Measurements from ENCODE around the gene TACR1.
"Not testable (repeated sequence)": the region's sequence is repeated elsewhere in the genome, so short reads cannot be mapped to it uniquely, and the experiment has no call there.

Gene TACR1

GRCh38 chr2:75192496-75192895 lies 6.8 kb downstream of the TACR1 start:
- DNase-seq, result no peak

DNA sequence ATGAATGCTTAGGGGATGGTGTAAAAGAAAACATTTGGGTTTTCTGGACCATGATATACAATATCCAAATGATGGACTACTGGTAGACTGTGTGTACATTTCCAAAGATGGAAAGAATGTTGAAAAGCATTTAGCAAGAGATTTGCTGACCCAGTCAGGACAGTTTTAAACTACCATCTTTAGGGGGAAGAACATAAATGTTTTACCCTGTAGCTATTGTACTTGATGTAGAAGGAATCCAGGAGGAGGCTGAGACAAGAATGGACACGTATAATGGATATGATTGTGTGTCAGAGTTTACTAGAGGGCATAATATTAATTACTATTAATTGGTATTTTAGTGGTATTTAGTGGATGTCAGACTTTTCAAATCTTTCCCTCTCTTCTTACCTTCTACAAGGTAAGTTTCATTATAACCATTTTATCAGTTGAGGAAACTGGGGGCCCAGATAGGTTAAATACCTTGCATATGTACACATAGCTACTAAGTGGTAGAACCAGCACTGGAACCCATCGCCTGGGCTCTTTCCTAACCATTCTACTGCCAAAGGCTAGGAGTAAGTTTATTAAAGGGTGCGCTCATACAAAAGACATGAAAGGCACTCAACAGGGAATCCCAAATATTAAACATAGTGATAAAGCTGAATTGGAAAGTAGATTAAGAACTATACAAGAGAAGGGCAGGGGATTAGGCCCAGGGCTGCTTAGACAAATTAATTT lies 8.9 kb downstream of the TACR1 start:
- DNase-seq, result no peak

DNA sequence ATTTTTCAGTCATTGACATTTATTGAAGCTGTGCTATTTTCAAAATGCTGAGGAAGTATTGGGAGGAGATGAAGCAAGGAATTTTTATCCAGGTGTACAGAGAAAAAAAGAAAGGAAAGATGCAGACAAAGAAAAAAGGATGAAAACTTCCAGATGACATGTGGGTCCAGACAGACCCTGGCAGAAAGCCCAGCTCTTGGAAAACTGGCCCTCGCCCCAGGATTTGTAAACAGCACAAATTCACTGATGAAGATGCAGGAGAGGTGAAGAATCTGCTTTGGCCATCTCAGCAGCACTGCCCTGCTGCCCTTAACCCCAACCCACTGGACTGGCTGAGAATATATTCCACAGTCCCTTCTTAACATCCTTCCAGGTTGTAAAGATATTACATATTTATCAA lies 12.5 kb downstream of the TACR1 start:
- no peak for DNase-seq

DNA sequence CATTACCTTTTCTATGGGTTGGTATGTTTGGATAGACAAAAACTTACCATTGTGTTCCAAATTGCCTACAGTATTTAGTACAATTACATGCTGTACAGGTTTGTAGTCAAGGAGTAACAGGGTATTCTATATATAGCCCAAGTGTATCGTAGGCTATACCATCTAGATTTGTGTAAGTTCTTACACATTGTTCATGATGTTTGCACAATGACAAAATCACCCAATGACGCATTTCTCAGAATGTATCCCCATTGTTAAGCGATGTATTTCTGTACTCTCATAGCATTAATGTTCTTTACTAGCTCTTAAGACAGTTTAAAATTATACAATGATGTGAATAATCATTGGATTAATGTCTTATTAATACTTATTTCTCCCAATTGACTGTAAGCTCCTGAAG lies 16.7 kb downstream of the TACR1 start:
- no peak for DNase-seq

- peak; percentile 10 for DNase-seq
Observed at GRCh38 chr2:75180476-75180875, 18.8 kb downstream of the TACR1 start.

GRCh38 chr2:75177427-75177826 lies 21.9 kb downstream of the TACR1 start:
- DNase-seq, result no peak

- DNase-seq, result no peak
Observed at GRCh38 chr2:75175456-75175855, 23.9 kb downstream of the TACR1 start.

- no peak for DNase-seq
Observed at GRCh38 chr2:75174981-75175380, 24.3 kb downstream of the TACR1 start.

DNA sequence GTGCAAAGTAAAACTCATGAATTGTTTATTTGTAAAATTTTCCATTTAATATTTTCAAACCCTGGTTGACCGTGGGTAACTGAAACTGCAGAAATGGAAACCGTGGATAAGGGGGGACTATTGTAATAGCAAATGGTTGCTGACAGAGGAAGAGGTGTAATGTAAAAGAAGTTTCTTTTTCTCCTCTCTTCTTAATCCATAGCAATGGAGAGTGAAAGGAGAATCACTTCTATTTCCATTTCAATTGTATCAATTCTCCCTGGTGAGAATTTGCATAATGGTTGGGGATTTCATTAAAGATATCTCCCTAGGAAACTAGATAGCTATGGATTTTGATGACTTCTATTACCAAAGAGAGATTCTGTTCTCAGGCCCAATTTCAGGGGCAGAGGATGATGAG lies 24.8 kb downstream of the TACR1 start:
- no peak for DNase-seq

- DNase-seq, result no peak
Observed at GRCh38 chr2:75173740-75174139, 25.6 kb downstream of the TACR1 start.

DNA sequence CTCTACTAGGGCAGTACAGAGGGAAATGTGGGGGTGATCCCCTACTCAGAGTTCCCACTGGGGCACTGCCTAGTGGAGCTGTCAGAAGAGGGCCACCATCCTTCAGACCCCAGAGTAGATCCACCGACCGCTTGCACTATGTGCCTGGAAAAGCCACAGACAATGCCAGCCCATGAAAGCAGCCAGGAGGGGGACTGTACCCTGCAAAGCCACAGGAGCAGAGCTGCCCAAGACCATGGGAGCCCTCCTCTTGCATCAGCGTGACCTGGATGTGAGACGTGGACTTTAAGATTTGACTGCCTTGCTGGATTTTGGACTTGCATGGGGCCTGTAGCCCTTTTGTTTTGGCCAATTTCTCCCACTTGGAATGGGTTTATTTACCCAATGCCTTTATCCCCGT lies 27.9 kb downstream of the TACR1 start:
- DNase-seq, result not testable (repeated sequence)

- DNase-seq, result no peak
Observed at GRCh38 chr2:75170889-75171288, 28.4 kb downstream of the TACR1 start.

DNA sequence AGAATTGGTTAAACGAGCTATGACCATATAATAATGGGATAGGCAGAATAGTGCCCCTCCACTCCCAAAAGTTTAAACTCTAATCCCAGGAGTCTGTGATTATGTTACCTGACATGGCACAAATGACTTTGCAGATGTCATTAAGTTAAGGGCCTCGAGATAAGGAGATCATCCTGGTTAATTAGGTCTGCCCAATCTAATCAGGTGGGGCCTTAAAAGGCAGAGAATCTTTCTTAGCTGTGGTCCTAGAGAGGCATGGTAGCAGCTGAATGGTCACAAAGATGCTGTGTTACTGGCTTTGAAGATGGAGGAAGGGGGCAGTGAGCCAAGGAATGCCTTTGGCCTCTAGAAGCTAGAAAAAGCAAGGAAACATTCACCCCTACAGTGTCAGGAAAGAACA lies 31.1 kb downstream of the TACR1 start:
- peak; percentile 86 for DNase-seq

DNA sequence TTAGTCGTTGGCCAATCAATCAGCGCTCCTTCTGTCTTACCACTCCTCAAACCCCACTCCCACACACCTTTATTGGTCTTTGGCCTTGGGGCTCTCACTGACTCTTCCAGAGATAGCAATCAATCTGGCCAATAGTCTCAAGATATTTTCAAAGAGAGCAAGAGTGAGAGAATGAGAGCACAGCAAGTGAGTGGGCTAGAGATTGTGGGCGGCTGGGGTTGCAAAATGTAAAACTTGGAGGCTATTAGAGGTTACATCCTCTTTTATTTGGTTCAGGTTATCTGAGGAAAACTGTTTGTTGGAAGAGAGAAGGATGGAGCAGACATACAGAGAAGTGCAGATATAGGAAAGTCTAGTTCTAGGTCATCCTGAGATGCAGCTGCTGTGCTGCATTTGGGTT lies 32.8 kb downstream of the TACR1 start:
- no peak for DNase-seq

- DNase-seq, result peak; percentile 26
Observed at GRCh38 chr2:75162897-75163296, 36.4 kb downstream of the TACR1 start.

GRCh38 chr2:75162259-75162658 lies 37.1 kb downstream of the TACR1 start:
- DNase-seq, result no peak

GRCh38 chr2:75157435-75157834 lies 41.9 kb downstream of the TACR1 start:
- DNase-seq, result peak; percentile 7

- no peak for DNase-seq
Observed at GRCh38 chr2:75155115-75155514, 44.2 kb downstream of the TACR1 start.

- no peak for DNase-seq
Observed at GRCh38 chr2:75153221-75153620, 46.1 kb downstream of the TACR1 start.

DNA sequence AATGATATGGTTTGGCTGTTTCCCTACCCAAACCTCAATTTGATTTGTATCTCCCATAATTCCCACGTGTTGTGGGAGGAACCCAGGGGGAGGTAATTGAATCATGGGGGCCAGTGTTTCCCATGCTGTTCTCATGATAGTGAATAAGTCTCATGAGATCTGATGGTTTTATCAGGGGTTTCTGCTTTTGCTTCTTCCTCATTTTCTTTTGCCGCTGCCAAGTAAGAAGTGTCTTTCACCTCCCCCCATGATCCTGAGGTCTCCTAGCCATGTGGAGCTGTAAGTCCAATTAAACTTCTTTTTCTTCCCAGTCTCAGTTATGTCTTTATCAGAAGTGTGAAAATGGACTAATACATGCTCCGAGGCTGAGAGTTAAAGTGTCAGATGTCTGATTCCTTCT lies 47.1 kb downstream of the TACR1 start:
- DNase-seq, result not testable (repeated sequence)

- not testable (repeated sequence) for DNase-seq
Observed at GRCh38 chr2:75147884-75148283, 51.4 kb downstream of the TACR1 start.

DNA sequence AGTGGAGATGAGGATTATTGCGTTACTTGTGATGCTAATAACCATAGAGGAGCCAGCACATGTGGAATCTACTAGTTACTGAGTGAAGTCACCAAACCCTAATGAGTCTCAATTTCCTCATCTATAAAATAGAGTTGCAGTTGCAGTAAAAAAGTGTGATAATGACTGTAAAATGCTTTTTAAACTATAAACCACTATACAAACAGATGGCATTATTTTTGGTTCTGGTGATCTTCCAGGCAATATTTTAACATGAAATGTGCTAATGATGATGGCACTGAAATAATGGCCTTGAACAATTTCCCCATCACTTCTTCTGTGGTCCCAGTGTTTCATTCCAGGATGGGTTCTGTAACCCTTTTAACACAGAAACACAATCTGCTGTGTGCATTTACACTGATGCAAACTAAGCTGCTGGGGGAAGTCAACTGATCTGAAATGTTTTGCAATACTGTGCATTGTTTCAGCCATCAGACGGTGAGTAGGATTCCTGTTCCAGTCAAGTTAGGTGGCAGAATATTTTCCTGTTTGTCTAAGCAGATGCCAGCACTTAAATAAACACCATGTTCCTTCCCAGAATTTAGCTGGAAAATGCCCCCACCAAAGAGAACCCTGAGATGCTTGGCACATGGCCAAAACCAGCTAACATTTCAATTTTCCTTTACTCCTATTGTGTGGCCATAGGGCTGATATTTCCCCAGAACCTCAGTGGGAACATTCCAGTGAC lies 52.6 kb downstream of the TACR1 start:
- DNase-seq, result no peak

GRCh38 chr2:75146221-75146605 lies 53.1 kb downstream of the TACR1 start:
- DNase-seq, result not testable (repeated sequence)

DNA sequence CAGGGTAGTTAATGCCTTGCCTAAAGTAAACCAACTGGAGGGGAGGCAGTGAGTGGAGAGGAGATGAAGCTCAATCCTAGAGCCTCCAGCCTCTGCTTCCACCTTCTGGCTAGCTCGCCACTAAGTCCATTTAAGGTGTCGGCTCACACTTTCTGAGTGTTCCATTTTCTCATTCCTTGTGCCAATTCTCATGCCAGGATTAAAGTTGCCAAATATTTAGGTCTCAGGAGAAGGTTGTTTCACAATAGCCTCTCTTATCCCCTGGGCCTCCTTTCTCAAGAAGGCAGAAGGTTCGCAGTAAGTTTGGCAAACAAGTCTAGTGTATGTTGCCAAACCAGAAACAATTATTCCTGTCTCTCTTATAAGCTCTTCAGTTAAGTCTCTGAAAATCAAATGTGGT lies 57.2 kb downstream of the TACR1 start:
- no peak for DNase-seq

GRCh38 chr2:75140288-75140687 lies 59.0 kb downstream of the TACR1 start:
- DNase-seq, result no peak

Data from NCI-H82 (cell line).